Panc1 (cell line): ENCODE results near the gene KCNMB2. TPM values are rescaled to one million over a fixed set of nuclear protein-coding genes. Genes with fewer than 3 reads are reported as not detected.

Experiments used
- ATAC-seq: fragments of 200-7000 bp; cut with Tn5 transposase; 2 replicates; pipeline ENCODE4 v1.9.1; 2020; ENCODE audit warnings: mild to moderate bottlenecking, moderate library complexity
- BruUV-seq: library from RNA; stranded (reverse); fragments of 400-500 nt; replicated peaks from 2 replicates; lab custom pipeline; 2021; lab: Mats Ljungman, UMichigan
- CTCF ChIA-PET: fragments of 300-600 bp; sonication (Branson Sonifier 250); formaldehyde crosslinking; loops from one replicate; lab custom pipeline; 2022; ENCODE audit warnings: antibody characterized with exemption; lab: Charles Lee
- POLR2A ChIA-PET: fragments of 300-600 bp; sonication (Branson Sonifier 250); formaldehyde crosslinking; loops from one replicate; lab custom pipeline; 2022; ENCODE audit warnings: antibody characterized with exemption; lab: Charles Lee
- DNase-seq: peaks from one replicate; pipeline ENCODE4 v3.0.0-alpha.2; 2010; ENCODE audit warnings: low read depth, low spot score
- H3K27ac ChIP-seq: 2 replicates; pipeline ENCODE4 v1.5.1; 2011; ENCODE audit warnings: mild to moderate bottlenecking, low read length, inconsistent platforms
- H3K27me3 ChIP-seq: fragments of 200-500 bp; sonication (Bioruptor generic); 2 replicates; pipeline ENCODE4 v1.6.0; 2014; ENCODE audit warnings: low read length, inconsistent platforms; ENCODE audit not compliant: control insufficient read depth, insufficient read depth
- H3K36me3 ChIP-seq: fragments of 200-500 bp; sonication (Bioruptor generic); 2 replicates; pipeline ENCODE4 v1.5.1; 2014; ENCODE audit warnings: inconsistent platforms, mild to moderate bottlenecking, low read length, moderate library complexity; ENCODE audit not compliant: control insufficient read depth, insufficient read depth
- H3K4me1 ChIP-seq: 2 replicates; pipeline ENCODE4 v1.5.1; 2011; ENCODE audit warnings: inconsistent platforms, mild to moderate bottlenecking, low read length, moderate library complexity; ENCODE audit not compliant: control insufficient read depth, insufficient read depth
- H3K4me3 ChIP-seq, 2 experiments: 2 replicates each; pipeline ENCODE4 v1.5.1; 2011 to 2012; ENCODE audit warnings: low read depth in 2 of 2, low read length in 2 of 2, mild to moderate bottlenecking in 2 of 2, inconsistent platforms in 1 of 2, moderate library complexity in 1 of 2
- H3K9me3 ChIP-seq: fragments of 200-500 bp; sonication (Bioruptor generic); 2 replicates; pipeline ENCODE4 v1.5.1; 2014; ENCODE audit warnings: low read depth, mild to moderate bottlenecking, inconsistent platforms, low read length, moderate library complexity; ENCODE audit not compliant: control insufficient read depth, insufficient read depth
- POLR2AphosphoS5 ChIP-seq: IDR thresholded peaks from 2 replicates; pipeline ENCODE4 v1.6.1; 2012; ENCODE audit warnings: mild to moderate bottlenecking, low read depth, low read length, moderate library complexity
- SIN3A ChIP-seq: IDR thresholded peaks from 2 replicates; pipeline ENCODE4 v1.6.1; 2012; ENCODE audit warnings: low read depth, mild to moderate bottlenecking, low read length, moderate library complexity, borderline replicate concordance; ENCODE audit not compliant: insufficient read depth
- TCF7L2 ChIP-seq: IDR thresholded peaks from 2 replicates; pipeline ENCODE4 v1.6.1; 2011; ENCODE audit warnings: mild to moderate bottlenecking, low read depth, low read length, inconsistent platforms
- in situ Hi-C: cut with HindIII; loops from 2 replicates; pipeline ENCODE4 v1.10.0; 2016; ENCODE audit warnings: low sequenced_read_pairs, low pct_unique_long_range_greater_than_20kb
- intact Hi-C: fragments of 100-400 bp; cut with micrococcal nuclease; formaldehyde crosslinking; loops from one replicate; pipeline ENCODE4 v1.10.0; 2022; ENCODE audit not compliant: unreplicated experiment
- total RNA-seq: library from RNA; stranded (reverse); gene quantifications from one replicate; pipeline ENCODE4 v1.2.1, GENCODE V29; 2021; ENCODE audit not compliant: unreplicated experiment
- TF ChIP-seq, protein P1 (sequence below): fragments of 450-650 bp; IDR thresholded peaks from 2 replicates; pipeline ENCODE4 v1.5.1; 2017; ENCODE audit warnings: mild to moderate bottlenecking
- TF ChIP-seq, protein P2 (sequence below), 2 experiments: IDR thresholded peaks; 2 replicates each; pipeline ENCODE4 v1.6.1; 2011 to 2012; ENCODE audit warnings: low read depth in 2 of 2, control low read depth in 1 of 2, low read length in 1 of 2, mild to moderate bottlenecking in 1 of 2, moderate library complexity in 1 of 2; ENCODE audit not compliant: insufficient read depth in 1 of 2

Gene KCNMB2
- total RNA-seq, 1 experiment from 2014 or later: not detected

DNA sequence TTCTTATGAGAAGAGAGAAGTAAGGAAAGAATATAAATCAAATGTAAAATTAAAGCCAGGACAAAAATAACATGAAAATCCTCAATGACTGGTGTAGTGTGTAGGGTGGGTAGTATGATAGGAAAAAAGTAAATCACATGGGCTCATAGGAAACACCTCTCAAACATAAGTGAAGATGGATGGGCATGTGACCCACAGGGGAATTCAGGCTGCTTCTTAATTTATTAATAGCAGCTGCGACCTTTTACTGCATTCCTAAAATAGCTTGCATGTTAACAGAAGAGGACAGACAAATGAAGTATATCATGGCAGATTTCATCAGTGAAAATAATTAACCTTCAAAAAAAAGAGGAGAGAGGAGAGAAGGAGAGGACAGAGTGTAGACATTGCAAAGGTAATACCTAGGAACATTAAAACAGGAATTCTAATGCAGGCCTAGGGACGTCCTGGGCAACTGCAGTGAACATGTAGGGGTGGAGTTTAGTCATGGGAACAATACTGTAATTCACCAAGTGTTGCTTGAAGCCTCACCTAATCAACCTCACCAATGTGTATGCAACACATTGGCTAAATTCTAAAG lies 132.9 kb downstream of the KCNMB2 start:
- CTCF ChIA-PET: no interaction called here
- Histone ChIP-seq H3K4me1 (no peaks in the 10 kb centered on the region), H3K9me3 (no peaks in the 10 kb centered on the region), H3K36me3 (no peaks in the 10 kb centered on the region), H3K27ac (no peak overlapping the region), H3K27me3 (no peaks in the 10 kb centered on the region), H3K4me3 (no peak overlapping the region)
- ATAC-seq (no peak), DNase-seq (no peak)
- intact Hi-C loops (no loop called here), in situ Hi-C loops (no loop called here)
- TF ChIP-seq, protein P1, sequence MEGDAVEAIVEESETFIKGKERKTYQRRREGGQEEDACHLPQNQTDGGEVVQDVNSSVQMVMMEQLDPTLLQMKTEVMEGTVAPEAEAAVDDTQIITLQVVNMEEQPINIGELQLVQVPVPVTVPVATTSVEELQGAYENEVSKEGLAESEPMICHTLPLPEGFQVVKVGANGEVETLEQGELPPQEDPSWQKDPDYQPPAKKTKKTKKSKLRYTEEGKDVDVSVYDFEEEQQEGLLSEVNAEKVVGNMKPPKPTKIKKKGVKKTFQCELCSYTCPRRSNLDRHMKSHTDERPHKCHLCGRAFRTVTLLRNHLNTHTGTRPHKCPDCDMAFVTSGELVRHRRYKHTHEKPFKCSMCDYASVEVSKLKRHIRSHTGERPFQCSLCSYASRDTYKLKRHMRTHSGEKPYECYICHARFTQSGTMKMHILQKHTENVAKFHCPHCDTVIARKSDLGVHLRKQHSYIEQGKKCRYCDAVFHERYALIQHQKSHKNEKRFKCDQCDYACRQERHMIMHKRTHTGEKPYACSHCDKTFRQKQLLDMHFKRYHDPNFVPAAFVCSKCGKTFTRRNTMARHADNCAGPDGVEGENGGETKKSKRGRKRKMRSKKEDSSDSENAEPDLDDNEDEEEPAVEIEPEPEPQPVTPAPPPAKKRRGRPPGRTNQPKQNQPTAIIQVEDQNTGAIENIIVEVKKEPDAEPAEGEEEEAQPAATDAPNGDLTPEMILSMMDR: no peak
- TF ChIP-seq SIN3A (no peak), TCF7L2 (no peak), POLR2AphosphoS5 (no peak)
- TF ChIP-seq, protein P2, sequence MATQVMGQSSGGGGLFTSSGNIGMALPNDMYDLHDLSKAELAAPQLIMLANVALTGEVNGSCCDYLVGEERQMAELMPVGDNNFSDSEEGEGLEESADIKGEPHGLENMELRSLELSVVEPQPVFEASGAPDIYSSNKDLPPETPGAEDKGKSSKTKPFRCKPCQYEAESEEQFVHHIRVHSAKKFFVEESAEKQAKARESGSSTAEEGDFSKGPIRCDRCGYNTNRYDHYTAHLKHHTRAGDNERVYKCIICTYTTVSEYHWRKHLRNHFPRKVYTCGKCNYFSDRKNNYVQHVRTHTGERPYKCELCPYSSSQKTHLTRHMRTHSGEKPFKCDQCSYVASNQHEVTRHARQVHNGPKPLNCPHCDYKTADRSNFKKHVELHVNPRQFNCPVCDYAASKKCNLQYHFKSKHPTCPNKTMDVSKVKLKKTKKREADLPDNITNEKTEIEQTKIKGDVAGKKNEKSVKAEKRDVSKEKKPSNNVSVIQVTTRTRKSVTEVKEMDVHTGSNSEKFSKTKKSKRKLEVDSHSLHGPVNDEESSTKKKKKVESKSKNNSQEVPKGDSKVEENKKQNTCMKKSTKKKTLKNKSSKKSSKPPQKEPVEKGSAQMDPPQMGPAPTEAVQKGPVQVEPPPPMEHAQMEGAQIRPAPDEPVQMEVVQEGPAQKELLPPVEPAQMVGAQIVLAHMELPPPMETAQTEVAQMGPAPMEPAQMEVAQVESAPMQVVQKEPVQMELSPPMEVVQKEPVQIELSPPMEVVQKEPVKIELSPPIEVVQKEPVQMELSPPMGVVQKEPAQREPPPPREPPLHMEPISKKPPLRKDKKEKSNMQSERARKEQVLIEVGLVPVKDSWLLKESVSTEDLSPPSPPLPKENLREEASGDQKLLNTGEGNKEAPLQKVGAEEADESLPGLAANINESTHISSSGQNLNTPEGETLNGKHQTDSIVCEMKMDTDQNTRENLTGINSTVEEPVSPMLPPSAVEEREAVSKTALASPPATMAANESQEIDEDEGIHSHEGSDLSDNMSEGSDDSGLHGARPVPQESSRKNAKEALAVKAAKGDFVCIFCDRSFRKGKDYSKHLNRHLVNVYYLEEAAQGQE (IDR thresholded peaks at IDR 0.05; ENCODE audit: insufficient read depth in 1 of 2, low read depth in 2 of 2, low read length in 1 of 2): no peak
- no TSS peak for BruUV-seq
- POLR2A ChIA-PET: no interaction called here

DNA sequence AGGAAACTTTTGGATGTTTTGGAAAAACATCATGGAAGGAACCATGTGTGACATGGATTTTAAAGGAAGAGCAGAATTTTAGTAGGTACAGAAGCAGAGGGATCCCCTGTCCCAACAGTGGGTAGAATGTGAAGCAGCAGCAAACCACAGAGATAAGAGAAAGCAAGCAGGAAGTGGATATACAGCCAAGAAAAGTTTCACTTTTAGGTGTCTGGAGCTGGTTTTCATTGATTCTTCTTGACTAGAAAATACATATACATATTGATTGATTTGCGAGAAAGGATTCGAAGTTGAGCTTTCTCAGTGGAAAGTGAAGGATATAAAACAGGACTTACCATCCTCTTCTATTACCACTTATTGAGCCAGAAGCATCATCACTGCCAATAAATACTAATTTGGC lies 133.5 kb downstream of the KCNMB2 start:
- ChIA-PET CTCF (no interaction called here), POLR2A (no interaction called here)
- Histone ChIP-seq H3K36me3 (no peaks in the 10 kb centered on the region), H3K9me3 (no peaks in the 10 kb centered on the region), H3K4me1 (no peaks in the 10 kb centered on the region), H3K27ac (no peak overlapping the region), H3K4me3 (no peak overlapping the region), H3K27me3 (no peaks in the 10 kb centered on the region)
- intact Hi-C loops: no loop called here
- no TSS peak for BruUV-seq
- in situ Hi-C loops: no loop called here
- DNase-seq (no peak), ATAC-seq (no peak)
- TF ChIP-seq, protein P1: no peak
- TF ChIP-seq SIN3A: no peak
- TF ChIP-seq, protein P2 (IDR thresholded peaks at IDR 0.05; ENCODE audit: insufficient read depth in 1 of 2, low read depth in 2 of 2, low read length in 1 of 2): no peak
- no peak for TF ChIP-seq POLR2AphosphoS5
- TF ChIP-seq TCF7L2: no peak
